ENCODE results near the gene RAB1B.
A peak's percentile ranks its signal among the peaks of the same experiment; 100 is the strongest.

The RAB1B gene

GRCh38 chr11:66285250-66285947 is 17.0 kb downstream of the RAB1B start:
- no peak for DNase-seq

GRCh38 chr11:66286699-66287098 is 18.3 kb downstream of the RAB1B start:
- DNase-seq: no peak

- DNase-seq: no peak
Observed at GRCh38 chr11:66287211-66287888, 18.9 kb downstream of the RAB1B start.

- no peak for DNase-seq
Observed at GRCh38 chr11:66287889-66288670, 19.6 kb downstream of the RAB1B start.

- DNase-seq: peak; percentile 98
Observed at GRCh38 chr11:66288671-66289547, 20.5 kb downstream of the RAB1B start, which contains the start of gene YIF1A. YIF1A (minus strand) TSS chr11:66289143; CDS start chr11:66288985, 158 bp downstream.

- DNase-seq: peak; percentile 70
Observed at GRCh38 chr11:66289548-66290329, 21.3 kb downstream of the RAB1B start.

- DNase-seq: no peak
Observed at GRCh38 chr11:66290330-66290621, 21.8 kb downstream of the RAB1B start.

- no peak for DNase-seq
Observed at GRCh38 chr11:66291303-66291705, 22.9 kb downstream of the RAB1B start.

- no peak for DNase-seq
Observed at GRCh38 chr11:66291706-66292542, 23.5 kb downstream of the RAB1B start, which contains the start of gene TMEM151A. TMEM151A (plus strand) TSS chr11:66291894; CDS start chr11:66292014, 120 bp downstream.

GRCh38 chr11:66292543-66293332 is 24.3 kb downstream of the RAB1B start:
- DNase-seq: no peak

- no peak for DNase-seq
Observed at GRCh38 chr11:66293352-66293751, 24.9 kb downstream of the RAB1B start.

GRCh38 chr11:66293777-66294625 is 25.6 kb downstream of the RAB1B start:
- DNase-seq: no peak

- no peak for DNase-seq
Observed at GRCh38 chr11:66294626-66295620, 26.5 kb downstream of the RAB1B start.

- DNase-seq: no peak
Observed at GRCh38 chr11:66297610-66298009, 29.2 kb downstream of the RAB1B start.

- DNase-seq: no peak
Observed at GRCh38 chr11:66299186-66299585, 30.7 kb downstream of the RAB1B start.

GRCh38 chr11:66302656-66303055 is 34.2 kb downstream of the RAB1B start:
- no peak for DNase-seq

- no peak for DNase-seq
Observed at GRCh38 chr11:66309475-66309874, 41.0 kb downstream of the RAB1B start.

GRCh38 chr11:66310324-66310723 is 41.9 kb downstream of the RAB1B start:
- no peak for DNase-seq

Measured in effector CD4-positive, alpha-beta T cell (primary cell).